GM12864 (cell line): Measurements from ENCODE around the gene TELO2.

ENCODE experiments used
- DNase-seq: peaks from one replicate; pipeline ENCODE4 v3.0.0-alpha.2; 2011; ENCODE audit warnings: low read depth
- H3K4me3 ChIP-seq: 2 replicates; pipeline ENCODE4 v1.5.1; 2011; ENCODE audit warnings: mild to moderate bottlenecking, low read depth, low read length, control low read depth
- TF ChIP-seq, protein P1 (sequence below): IDR thresholded peaks from 2 replicates; pipeline ENCODE4 v1.5.1; 2011; ENCODE audit warnings: low read depth, mild to moderate bottlenecking, moderate library complexity, low read length, control low read depth, inconsistent platforms; ENCODE audit errors: missing control alignments

TELO2 gene

DNA sequence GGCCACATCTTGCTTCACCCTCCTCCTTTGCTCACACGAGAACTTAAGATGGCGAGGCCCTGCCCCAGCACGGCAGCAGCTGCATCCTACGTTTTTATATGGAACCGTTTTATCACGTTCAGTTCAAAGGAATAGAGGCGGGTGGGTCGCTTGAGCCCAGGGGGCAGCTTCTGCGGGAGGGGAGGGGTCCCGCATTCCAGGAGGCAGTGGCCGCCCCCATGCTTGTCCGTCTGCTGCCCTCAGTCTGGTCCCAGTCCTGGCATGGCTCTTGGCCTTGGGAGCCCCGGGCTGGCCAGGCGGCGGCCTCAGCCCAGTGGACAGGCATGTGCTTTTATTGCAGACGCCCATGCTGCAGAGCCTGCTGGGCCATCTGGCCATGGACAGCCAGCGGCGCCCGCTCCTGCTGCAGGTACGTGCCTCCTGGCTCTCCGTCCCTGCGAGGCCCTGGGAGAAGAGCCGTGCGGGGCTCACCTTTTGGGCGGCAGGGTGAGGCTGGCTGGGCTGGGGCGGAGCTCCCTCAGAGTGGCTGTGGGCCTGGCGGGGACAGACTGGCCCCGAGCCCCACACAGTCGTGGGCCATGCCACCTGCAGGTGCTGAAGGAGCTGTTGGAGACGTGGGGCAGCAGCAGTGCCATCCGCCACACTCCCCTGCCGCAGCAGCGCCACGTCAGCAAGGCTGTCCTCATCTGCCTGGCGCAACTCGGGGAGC lies 6.8 kb downstream of the TELO2 start:
- TF ChIP-seq, protein P1, sequence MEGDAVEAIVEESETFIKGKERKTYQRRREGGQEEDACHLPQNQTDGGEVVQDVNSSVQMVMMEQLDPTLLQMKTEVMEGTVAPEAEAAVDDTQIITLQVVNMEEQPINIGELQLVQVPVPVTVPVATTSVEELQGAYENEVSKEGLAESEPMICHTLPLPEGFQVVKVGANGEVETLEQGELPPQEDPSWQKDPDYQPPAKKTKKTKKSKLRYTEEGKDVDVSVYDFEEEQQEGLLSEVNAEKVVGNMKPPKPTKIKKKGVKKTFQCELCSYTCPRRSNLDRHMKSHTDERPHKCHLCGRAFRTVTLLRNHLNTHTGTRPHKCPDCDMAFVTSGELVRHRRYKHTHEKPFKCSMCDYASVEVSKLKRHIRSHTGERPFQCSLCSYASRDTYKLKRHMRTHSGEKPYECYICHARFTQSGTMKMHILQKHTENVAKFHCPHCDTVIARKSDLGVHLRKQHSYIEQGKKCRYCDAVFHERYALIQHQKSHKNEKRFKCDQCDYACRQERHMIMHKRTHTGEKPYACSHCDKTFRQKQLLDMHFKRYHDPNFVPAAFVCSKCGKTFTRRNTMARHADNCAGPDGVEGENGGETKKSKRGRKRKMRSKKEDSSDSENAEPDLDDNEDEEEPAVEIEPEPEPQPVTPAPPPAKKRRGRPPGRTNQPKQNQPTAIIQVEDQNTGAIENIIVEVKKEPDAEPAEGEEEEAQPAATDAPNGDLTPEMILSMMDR, result no peak
- no peak for DNase-seq
- no peak overlapping the region for H3K4me3 ChIP-seq

- no peak for DNase-seq
- H3K4me3 ChIP-seq, result no peak overlapping the region
- TF ChIP-seq, protein P1, result no peak
Observed at GRCh38 chr16:1500465-1501150, 7.4 kb downstream of the TELO2 start.

- H3K4me3 ChIP-seq, result no peak overlapping the region
- no peak for DNase-seq
- TF ChIP-seq, protein P1, result no peak
Observed at GRCh38 chr16:1501630-1502029, 8.5 kb downstream of the TELO2 start.

GRCh38 chr16:1502092-1503004 lies 9.2 kb downstream of the TELO2 start:
- TF ChIP-seq, protein P1, result no peak
- no peak overlapping the region for H3K4me3 ChIP-seq
- no peak for DNase-seq

DNA sequence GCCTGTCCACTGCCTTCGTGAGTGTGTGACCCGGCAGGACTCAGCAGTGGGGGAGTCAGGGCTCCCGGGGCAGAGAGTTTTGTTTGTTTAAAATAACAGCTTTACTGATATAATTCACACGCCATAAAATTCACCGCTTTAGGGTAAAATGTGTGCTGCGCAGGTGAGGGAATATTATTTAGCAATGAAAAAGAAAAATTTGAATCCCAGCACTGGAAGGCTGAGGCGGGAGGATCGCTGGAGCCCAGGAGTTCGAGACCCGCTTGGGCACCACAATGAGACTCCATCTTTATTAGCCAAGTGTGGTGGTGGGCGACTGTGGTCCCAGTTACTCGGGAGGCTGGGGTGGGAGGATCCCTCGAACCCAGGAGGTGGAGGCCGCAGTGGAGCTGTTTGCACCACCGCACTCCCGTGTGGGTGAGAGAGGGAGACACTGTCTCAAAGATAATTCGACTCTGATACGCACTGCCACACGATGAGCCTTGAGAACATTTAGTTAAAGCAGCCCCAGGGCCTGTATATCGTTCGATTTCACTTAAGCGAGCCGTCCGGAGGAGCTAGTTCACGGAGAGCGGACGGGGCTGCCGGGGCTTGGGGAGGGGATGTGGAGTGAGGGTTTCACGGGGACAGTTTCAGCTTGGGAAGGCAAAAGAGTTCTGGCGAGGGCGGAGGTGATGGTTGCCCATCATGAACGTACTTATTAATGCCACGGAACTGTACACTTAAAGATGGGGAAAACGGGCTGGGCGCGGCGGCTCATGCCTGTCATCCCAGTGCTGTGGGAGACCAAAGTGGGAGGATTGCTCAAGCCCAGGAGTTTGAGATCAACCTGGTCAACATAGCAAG lies 10.2 kb downstream of the TELO2 start:
- no peak overlapping the region for H3K4me3 ChIP-seq
- TF ChIP-seq, protein P1, result no peak
- no peak for DNase-seq
